GM19328 (cell line): Measurements from ENCODE around the gene PCARE.
"Not testable (repeated sequence)": the region's sequence is repeated elsewhere in the genome, so short reads cannot be mapped to it uniquely, and the experiment has no call there.

Experiments
- ATAC-seq: cut with Tn5 transposase; IDR thresholded peaks from one replicate; pipeline ENCODE4 v1.9.1; 2021; ENCODE audit warnings: mild to moderate bottlenecking, moderate library complexity; ENCODE audit not compliant: unreplicated experiment

The PCARE gene

DNA sequence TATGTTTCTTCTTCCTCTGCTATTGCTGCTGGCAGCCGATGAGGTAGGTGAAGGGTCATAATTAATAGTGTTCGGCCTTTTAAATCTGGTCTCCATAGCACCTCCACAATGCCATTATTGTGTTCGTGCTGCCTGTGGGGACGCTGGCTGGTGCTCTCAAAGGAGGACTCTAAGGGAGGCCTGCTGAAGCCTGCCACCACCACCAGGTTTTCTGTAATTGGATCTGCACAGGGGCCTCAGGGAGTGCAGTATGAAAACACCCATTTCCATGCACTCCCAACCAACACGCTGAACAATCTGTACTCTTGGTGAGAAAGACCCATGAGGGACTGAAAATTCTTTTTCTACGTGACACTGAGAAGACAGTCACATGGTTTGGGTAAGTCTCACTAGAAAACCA, 23.2 kb upstream of the PCARE start:
- ATAC-seq = no peak

GRCh38 chr2:29096969-29097368, 22.6 kb upstream of the PCARE start:
- no peak for ATAC-seq

DNA sequence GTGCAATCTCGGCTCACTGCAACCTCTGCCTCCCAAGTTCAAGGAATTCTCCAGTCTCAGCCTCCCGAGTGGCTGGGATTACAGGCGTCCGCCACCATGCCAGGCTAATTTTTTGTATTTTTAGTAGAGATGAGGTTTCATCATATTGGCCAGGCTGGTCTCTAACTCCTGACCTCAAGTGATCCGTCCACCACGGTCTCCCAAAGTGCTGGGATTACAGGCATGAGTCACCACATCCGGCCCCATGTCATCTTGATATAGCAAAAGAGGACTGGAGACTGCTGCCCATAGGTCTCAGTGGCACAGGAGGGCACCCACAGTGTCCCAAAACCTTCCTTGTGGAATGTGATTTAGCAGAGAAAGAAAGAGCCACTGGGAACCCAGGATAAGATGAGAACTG, 16.0 kb upstream of the PCARE start:
- ATAC-seq = not testable (repeated sequence)

- no peak for ATAC-seq
Measured at GRCh38 chr2:29084554-29084953, 10.2 kb upstream of the PCARE start.

- no peak for ATAC-seq
Measured at GRCh38 chr2:29082804-29083495, 8.6 kb upstream of the PCARE start.

GRCh38 chr2:29080886-29081743, 6.8 kb upstream of the PCARE start:
- ATAC-seq = no peak

GRCh38 chr2:29079887-29080286, 5.6 kb upstream of the PCARE start:
- no peak for ATAC-seq

- no peak for ATAC-seq
Measured at GRCh38 chr2:29075894-29076705, 1.8 kb upstream of the PCARE start.

DNA sequence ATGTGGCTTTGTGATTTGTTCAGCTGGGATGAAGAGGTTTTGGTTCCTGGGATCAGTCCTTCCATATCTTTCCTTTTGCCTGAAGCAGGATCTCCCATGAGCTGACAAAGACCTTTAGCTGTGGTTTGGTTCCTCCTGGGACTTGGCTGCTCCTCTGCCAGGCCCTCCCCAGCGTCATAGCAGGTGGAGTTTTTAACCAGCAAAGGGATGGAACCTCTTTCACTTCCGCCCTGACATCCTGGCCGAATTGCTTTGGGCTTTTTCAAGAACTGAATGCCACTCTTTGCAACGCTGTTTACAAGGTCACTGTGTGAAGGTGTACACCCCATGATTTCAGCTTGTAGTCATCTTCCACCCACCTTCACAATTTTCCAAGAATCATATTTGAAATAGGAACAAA, 390 bp downstream of the PCARE start:
- ATAC-seq = no peak

GRCh38 chr2:29072971-29073725, 1.2 kb downstream of the PCARE start:
- no peak for ATAC-seq

DNA sequence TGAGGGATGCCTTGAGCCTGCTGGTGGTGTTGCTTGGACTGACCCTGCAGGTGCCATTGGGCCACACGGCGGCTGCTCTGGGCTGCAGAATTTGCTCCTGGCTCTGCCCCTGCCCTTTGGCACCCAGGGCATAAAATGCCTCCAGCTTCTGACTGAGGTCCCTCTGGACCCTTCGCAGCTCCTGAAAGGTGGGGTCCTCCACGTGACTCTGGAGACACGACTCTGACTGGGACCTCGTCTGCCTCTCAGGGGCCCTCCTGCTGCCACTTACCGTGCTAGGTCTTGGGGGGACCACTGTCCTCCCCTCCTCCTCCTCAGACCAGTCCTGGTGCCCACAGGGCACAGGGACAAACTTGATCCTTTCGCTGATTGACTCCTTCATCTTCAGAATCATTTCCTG, 2.1 kb downstream of the PCARE start:
- ATAC-seq = no peak

GRCh38 chr2:29071032-29071975, 3.0 kb downstream of the PCARE start:
- ATAC-seq = no peak

DNA sequence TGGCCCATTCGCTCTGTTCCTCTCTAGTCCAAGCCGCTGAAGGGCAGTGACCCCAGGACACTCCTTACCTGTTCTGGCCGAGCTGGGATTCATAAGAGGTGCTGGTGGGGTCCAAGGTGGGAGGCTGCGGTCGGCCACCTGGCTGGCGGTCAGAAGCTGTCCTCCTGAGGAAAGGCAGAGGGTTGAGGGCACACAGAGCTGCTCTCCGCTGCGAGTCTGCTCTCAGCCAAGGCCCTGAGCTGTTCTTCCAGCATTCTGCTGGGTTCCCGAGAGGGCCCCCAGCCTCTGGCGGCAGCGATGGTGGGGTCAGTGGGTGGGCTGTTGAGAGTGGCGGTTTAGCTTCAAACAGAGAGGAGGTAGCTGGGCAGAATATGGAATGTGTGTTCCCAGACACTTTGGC, 3.8 kb downstream of the PCARE start:
- no peak for ATAC-seq

DNA sequence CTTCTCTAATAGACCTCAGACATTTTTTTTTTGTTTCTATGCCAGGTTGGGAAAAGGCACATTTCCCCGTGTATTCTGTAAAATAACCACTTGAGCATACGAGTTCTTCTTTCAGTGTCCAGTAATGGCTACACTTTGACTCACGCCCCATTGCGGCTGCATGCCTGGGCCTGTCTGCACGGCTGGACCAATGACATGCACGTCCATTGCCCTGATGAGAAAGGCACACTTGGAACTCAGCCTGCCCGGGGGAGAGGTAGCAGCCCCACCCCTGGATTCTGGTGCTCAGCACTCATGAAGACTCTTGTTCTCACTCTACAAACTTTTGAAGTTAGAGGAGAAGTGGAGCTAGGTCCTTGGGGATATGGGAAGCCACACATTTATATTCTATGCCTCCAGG, 5.8 kb downstream of the PCARE start:
- no peak for ATAC-seq

DNA sequence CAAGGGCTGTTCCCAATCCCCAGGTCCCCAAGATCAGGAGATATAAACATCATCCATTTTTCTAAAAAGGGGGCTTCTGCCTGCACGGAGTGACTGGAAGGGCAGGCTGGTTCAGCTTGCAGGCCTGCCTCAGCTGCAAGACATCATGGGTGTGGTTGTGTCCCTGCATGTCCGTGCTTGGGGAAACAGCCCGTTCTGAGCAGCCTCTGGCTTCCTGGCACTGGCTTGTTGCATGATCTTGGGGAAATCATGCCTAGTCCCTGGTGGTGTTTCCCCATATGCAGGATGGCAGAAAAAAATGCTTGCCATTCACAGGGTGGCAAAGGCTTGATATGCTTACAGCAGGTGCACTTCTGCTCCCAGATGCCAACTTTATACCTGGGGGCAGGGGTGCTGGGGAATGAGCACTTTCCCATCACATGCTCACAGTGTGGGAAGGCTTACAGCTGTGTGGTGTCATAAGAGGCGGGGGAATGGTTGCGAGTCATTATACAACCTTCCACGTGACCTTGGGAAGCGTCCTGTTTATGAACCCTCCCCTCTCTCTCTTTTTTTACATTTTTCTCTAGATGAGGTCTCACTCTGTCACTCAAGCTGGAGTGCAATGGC, 7.2 kb downstream of the PCARE start:
- no peak for ATAC-seq

GRCh38 chr2:29066271-29066860, 8.0 kb downstream of the PCARE start:
- ATAC-seq = no peak

- ATAC-seq = no peak
Measured at GRCh38 chr2:29065068-29065811, 9.1 kb downstream of the PCARE start.

DNA sequence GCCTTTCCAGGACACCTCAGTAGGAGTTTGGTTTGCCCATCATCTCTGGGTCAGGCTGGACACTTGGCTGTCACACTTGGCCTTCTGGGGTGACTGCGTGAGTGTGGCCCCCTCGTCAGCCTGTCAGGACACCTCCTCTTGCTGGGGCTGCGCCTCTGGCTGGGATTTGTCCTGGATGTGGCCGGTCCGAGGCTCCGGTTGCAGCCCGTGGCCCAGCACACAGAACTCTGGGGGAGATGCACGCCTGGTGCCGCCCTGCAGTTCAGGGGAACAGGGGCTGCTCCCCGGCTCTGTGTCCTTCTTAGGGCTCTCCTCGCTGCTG, 9.6 kb downstream of the PCARE start:
- ATAC-seq = no peak
